Measurements from ENCODE around the gene OR9G1. TPM values are rescaled to one million over a fixed set of nuclear protein-coding genes. Genes with fewer than 3 reads are reported as not detected.

The OR9G1 gene
- total and polyA plus RNA-seq, 2 of the 8 experiments (the other 6 are each of a cell fraction or from before 2014, with no cell fraction given), result not detected

DNA sequence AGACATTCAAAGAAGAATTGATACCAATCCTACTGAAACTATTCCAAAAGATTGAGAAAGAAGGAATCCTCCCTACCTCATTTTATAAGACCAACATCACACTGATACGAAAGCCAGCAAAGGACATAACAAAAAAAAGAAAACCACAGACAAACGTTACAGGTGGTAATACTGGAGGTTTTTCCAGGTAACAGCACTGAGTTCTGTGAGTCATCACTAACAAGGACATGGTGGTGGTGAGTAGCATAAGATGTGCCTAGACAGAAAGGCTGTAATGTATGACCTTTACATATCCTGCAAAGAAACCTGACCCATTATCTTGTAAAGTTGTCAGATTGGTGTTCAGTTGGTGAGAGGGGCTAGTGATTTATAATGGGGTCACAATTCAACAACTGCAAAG lies 15.3 kb downstream of the OR9G1 start (continued):
- TF ChIP-seq CHD7 (IDR thresholded peaks at IDR 0.05; ENCODE audit: insufficient replicate concordance, low read length), result no peak
- TF ChIP-seq SP2 (IDR thresholded peaks at IDR 0.05; ENCODE audit: low read length), result no peak
- TF ChIP-seq KDM4A (IDR thresholded peaks at IDR 0.05; ENCODE audit: low read depth, low read length, severe bottlenecking), result no peak
- TF ChIP-seq SRF (IDR thresholded peaks at IDR 0.05; ENCODE audit: low read depth, low read length), result no peak
- no peak for TF ChIP-seq JUND (IDR thresholded peaks at IDR 0.05; ENCODE audit: low read length)
- no peak for TF ChIP-seq HDAC6 (IDR thresholded peaks at IDR 0.05; ENCODE audit: low read depth, low read length)
- TF ChIP-seq EZH2 (IDR thresholded peaks at IDR 0.05; ENCODE audit: low read depth, low read length, severe bottlenecking), result no peak
- TF ChIP-seq CTBP2 (IDR thresholded peaks at IDR 0.05; ENCODE audit: borderline replicate concordance, insufficient read depth, insufficient read length, low read length), result no peak
- TF ChIP-seq TAF1 (IDR thresholded peaks at IDR 0.05; ENCODE audit: low read depth, low read length), result no peak
- no peak for TF ChIP-seq RAD21 (IDR thresholded peaks at IDR 0.05 in 1 of 2, conservative IDR thresholded peaks at IDR 0.05 in 1 of 2; ENCODE audit: low read depth in 2 of 2, low read length in 2 of 2)

Measured in H1 (cell line).